ENCODE results near the gene CORO1C. TPM values are rescaled to one million over a fixed set of nuclear protein-coding genes. Genes with fewer than 3 reads are reported as not detected.

Gene CORO1C
- polyA plus RNA-seq, 1 experiment: 532 TPM

DNA sequence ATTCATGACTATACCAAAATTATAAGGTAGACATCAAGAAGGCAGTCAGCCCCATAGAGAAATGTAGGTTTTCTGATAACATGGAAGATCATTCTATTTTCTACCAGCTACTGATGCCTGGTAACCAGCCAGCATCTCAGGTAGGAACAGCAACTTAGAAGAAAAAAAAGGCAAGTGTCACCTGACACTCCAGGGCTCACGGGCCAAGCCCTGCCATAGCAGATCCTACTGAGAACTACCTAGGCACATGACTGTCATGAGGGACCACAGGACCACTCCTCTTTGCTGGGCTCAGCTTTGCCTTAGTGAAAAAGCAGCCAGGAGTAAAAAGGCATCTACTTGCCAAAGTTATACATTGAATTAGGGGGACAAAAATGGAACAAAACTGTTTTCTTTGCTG lies 33.4 kb downstream of the CORO1C start:
- ChIA-PET POLR2A (no interaction called here), CTCF (interaction anchor here (1.5 kb wide), 1 partner anchor 16 kb away, joined by 3 read pairs; no protein-coding TSS in a partner anchor)
- DNase-seq (ENCODE audit: low read depth): no peak
- H3K36me3 ChIP-seq (ENCODE audit: control insufficient read depth, insufficient read depth, low read length): peaks cover 9% of the 10 kb centered on the region
- no peak for TF ChIP-seq CTCF (IDR thresholded peaks at IDR 0.05; ENCODE audit: insufficient read depth, low read depth, low read length)
- no peaks in the 10 kb centered on the region for H3K27me3 ChIP-seq (ENCODE audit: control insufficient read depth, insufficient read depth, low read length)
- no peak overlapping the region for H3K4me3 ChIP-seq (ENCODE audit: low read depth, low read length)

- peaks cover 7% of the 10 kb centered on the region for H3K36me3 ChIP-seq (ENCODE audit: control insufficient read depth, insufficient read depth, low read length)
- POLR2A ChIA-PET: no interaction called here
- no peak for TF ChIP-seq CTCF (IDR thresholded peaks at IDR 0.05; ENCODE audit: insufficient read depth, low read depth, low read length)
- H3K4me3 ChIP-seq (ENCODE audit: low read depth, low read length): no peak overlapping the region
- CTCF ChIA-PET: interaction anchor here (1.9 kb wide), 1 partner anchor 32 kb away, joined by 7 read pairs; no protein-coding TSS in a partner anchor
- no peak for DNase-seq (ENCODE audit: low read depth)
- H3K27me3 ChIP-seq (ENCODE audit: control insufficient read depth, insufficient read depth, low read length): no peaks in the 10 kb centered on the region
These were observed 34.4 kb downstream of the CORO1C start for GRCh38 chr12:108696996-108697290.

DNA sequence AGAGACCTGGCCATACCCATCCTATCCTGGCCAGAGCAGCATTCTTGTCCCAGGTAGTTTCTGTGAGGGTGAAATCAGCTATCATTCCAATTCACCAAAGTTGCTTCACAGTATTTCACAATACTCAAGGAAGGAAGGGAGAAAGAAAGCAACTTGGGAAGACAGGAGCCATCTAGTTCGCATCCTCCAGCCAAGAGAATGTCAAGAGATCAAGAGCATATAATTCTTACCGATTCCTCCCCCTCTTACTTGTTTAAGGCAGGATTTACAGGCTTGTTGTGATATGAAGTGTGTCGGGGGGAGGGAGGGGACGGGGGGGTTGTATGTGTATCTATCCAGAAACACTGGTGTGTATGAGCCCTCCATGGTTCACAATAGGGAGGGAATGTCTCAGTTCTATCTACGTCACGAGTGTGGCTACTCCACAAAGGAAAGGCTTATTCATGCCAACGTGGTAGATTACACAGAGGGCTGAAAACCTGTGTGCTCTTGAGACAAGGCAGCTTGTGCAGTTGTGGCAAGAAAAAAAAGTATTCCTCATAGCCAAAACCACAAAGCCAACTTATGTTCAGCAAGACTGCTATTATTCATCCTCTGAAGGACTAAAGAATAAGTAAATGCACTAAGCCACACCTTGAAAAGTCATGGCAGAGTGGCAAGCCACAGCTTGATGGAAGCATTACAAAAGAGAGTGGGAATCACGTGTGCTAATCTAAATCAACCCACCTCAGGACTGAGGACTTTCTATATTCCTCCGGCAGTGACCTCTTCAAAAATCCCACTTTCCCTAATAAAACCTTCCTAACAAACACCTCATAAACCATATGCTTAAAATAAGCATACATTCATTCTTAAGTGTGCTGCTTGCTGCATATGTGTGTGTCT lies 35.0 kb downstream of the CORO1C start:
- no peak overlapping the region for H3K4me3 ChIP-seq (ENCODE audit: low read depth, low read length)
- CTCF ChIA-PET: interaction anchor here (1.9 kb wide), 1 partner anchor 32 kb away, joined by 7 read pairs; no protein-coding TSS in a partner anchor
- no peak for TF ChIP-seq CTCF (IDR thresholded peaks at IDR 0.05; ENCODE audit: insufficient read depth, low read depth, low read length)

GRCh38 chr12:108694812-108695278 lies 36.5 kb downstream of the CORO1C start:
- ChIA-PET CTCF (interaction anchor here (1.4 to 1.7 kb wide), 3 partner anchors 14 to 30 kb away, joined by 3 to 5 read pairs (median 4); no protein-coding TSS in a partner anchor), POLR2A (no interaction called here)
- peaks cover 7% of the 10 kb centered on the region for H3K36me3 ChIP-seq (ENCODE audit: control insufficient read depth, insufficient read depth, low read length)
- no peaks in the 10 kb centered on the region for H3K27me3 ChIP-seq (ENCODE audit: control insufficient read depth, insufficient read depth, low read length)
- no peak for TF ChIP-seq CTCF (IDR thresholded peaks at IDR 0.05; ENCODE audit: insufficient read depth, low read depth, low read length)
- no peak overlapping the region for H3K4me3 ChIP-seq (ENCODE audit: low read depth, low read length)
- no peak for DNase-seq (ENCODE audit: low read depth)

More for the DNA sequence above, 35.0 kb downstream of the CORO1C start:
- no peaks in the 10 kb centered on the region for H3K27me3 ChIP-seq (ENCODE audit: control insufficient read depth, insufficient read depth, low read length)
- peaks cover 7% of the 10 kb centered on the region for H3K36me3 ChIP-seq (ENCODE audit: control insufficient read depth, insufficient read depth, low read length)
- peak; percentile 57 for DNase-seq (ENCODE audit: low read depth)
- POLR2A ChIA-PET: no interaction called here

GRCh38 chr12:108693751-108694150 lies 37.6 kb downstream of the CORO1C start:
- H3K4me3 ChIP-seq (ENCODE audit: low read depth, low read length): no peak overlapping the region
- no peak for DNase-seq (ENCODE audit: low read depth)
- ChIA-PET CTCF (interaction anchor here (1.4 to 1.7 kb wide), 2 partner anchors 23 to 29 kb away, joined by 3 to 5 read pairs; no protein-coding TSS in a partner anchor), POLR2A (no interaction called here)
- TF ChIP-seq CTCF (IDR thresholded peaks at IDR 0.05; ENCODE audit: insufficient read depth, low read depth, low read length): no peak
- H3K36me3 ChIP-seq (ENCODE audit: control insufficient read depth, insufficient read depth, low read length): peaks cover 6% of the 10 kb centered on the region
- H3K27me3 ChIP-seq (ENCODE audit: control insufficient read depth, insufficient read depth, low read length): no peaks in the 10 kb centered on the region

Data from BJ (cell line).